ENCODE results near the gene MAGI2.

Gene MAGI2

GRCh38 chr7:78879206-78879605 lies 574.3 kb downstream of the MAGI2 start:
- DNase-seq, result no peak

- no peak for DNase-seq
Measured at GRCh38 chr7:78873117-78873516, 580.4 kb downstream of the MAGI2 start.

GRCh38 chr7:78864339-78864738 lies 589.1 kb downstream of the MAGI2 start:
- no peak for DNase-seq

GRCh38 chr7:78863281-78863680 lies 590.2 kb downstream of the MAGI2 start:
- no peak for DNase-seq

DNA sequence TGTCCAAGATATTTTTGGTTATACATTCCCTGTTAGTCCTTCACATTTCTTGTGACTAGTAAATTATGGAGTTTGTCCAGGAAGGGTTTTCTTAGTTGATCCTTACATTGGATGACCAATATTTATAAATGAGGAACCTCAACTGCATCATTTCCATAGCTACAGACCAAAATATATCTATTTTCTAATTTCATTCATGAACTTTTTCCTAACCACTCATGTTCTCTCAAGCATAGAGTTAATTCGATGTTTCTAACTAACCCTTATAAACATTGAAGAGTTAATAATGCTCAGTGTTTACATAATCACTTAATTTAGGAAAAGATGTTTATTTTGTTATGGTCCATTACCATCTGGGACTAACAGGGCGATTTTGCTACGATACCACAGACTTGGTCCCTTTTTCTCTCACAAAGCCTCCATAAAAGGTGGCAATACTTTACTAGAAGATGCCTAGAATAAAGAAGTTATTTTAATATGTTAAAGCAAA lies 591.0 kb downstream of the MAGI2 start:
- DNase-seq, result no peak

- no peak for DNase-seq
Measured at GRCh38 chr7:78852951-78853350, 600.5 kb downstream of the MAGI2 start.

DNA sequence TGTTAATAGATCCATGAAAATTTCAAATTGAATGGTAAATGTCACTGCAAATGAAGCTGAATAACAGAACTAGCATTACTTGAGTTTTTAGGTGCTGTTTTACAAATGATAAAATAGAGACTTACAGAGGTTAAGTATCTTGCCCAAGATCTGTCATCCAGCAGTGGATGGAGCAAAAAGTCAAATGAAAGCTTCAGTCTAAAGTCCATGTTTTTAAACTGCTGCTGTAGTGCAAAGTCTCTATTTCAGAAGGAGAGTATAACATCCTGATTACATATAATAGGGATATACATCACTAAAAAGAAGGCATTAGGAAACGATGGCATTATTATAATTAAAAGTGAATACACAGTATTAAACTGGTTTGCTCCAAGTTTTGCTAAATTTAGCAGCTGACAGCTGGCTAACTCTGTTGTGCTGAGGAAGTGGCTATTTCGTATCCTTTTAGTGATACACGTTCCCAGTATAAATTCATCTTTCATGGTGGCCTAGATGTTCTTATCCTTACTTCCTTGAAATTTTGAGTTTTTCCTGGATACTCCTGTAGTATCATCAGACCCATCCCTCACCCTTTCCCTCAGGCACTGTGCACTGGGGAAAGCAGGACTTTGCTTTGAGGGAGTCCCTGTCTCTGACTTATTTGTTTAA lies 603.2 kb downstream of the MAGI2 start:
- DNase-seq, result no peak

DNA sequence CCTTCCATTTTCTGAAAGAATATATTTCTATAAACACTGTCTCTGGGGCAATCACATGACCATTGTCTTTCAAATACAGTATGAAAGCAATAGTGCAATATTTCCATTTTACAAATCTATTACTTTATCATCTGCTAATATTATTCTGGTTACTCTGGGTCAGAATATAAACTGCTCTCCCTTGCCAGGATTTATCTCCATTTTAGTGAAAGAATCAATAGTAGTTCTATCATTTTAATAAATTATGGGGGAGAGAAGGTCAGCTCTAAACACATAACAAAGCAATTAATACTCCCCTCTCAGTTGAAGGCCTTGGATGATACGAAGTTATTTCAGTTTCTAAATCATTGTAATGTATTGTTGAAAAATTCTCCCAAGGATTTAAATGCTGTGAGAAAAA lies 608.3 kb downstream of the MAGI2 start:
- no peak for DNase-seq

DNA sequence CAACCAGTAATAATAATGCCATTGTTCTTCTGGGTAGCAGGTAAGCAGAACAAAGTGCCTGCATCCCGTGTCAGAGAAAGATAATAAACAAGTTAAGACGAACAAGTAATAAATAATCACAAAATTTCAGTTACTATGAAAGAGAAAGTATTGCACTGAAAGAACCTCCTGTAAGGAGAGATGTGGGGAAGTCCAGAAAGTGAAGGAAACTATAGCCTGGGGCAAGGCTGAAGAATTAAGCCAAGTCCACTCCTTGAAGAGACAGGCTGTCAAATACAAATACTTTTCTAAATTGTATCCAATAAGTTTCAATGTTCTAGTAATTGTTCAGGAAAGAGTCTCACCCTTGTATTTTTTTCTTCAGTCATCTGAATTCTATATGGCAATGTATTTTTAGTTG lies 611.4 kb downstream of the MAGI2 start:
- no peak for DNase-seq

DNA sequence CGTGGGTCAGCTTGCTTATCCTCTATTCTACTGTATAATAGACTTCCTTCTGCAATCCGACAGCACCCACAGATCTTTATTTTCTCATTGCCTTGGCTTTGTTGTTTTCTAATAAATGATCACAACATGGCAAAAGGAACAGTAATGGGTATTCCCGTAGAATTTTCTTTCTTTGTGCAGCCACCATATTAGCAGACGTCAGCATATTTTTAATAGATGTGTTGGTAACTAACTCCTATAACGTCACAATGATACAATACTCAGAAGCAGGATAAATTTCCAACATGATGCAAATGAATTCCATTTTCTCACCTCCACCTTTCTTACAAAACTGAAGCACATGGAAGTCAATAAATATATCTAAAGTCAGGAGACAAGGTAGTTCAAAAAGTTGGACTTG lies 617.6 kb downstream of the MAGI2 start:
- DNase-seq, result no peak

DNA sequence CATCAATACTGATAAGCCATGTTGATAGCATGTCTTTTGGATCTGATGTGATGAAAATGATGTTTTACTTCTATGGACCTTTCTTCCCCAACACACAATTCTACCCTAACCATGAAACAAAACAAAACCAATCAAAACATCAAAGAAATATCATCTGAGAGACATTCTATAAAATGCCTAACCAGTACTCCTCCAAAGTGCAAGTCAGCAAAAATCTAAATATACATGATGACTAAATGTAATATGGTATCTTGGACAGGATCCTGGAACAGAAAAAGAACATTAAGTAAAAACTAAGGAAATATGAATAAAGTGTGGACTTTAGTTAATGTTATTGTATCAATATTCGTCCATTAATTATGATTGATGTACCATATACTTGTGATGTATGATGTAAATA lies 625.1 kb downstream of the MAGI2 start:
- DNase-seq, result no peak

- no peak for DNase-seq
Measured at GRCh38 chr7:78803501-78804127, 649.9 kb downstream of the MAGI2 start.

GRCh38 chr7:78794101-78794500 lies 659.4 kb downstream of the MAGI2 start:
- no peak for DNase-seq

- no peak for DNase-seq
Measured at GRCh38 chr7:78792624-78793023, 660.8 kb downstream of the MAGI2 start.

DNA sequence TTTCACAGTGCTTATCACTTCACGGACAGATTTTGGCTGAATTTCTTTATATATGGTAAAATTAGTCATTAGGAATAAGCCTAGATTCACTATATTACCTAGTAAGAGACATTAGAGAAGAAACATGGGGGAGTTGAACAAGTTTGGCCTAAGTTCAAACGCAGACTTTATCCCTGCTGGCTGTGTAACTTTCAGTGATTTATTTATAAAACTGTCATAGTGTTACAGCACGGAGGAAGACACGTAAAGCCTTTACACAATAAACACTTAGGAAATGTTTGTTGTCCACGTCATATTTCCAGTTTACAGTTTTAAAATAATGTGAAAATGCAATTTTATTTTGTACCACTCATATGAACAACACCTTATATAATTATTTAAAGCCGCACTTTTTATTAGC lies 661.5 kb downstream of the MAGI2 start:
- DNase-seq, result no peak

GRCh38 chr7:78788464-78788863 lies 665.0 kb downstream of the MAGI2 start:
- no peak for DNase-seq

DNA sequence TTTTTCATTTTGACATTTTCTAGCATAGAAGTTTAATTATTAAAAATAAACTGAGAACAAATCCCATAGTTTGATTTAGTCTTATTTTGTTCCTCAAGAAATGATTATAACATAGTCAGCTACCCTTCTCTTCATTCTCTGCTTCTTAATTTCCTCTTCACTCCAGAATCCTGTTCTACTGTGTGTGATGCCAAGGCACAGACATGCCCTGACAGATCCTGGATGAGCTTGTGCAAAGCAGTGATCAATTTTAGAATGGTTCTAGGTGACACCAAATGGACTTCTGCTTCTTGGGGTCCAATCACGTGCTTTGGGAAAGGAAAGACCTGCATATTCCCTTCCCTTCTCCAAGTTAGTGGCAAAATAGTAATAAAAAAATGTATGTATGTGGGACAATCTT lies 665.6 kb downstream of the MAGI2 start:
- DNase-seq, result no peak

GRCh38 chr7:78786055-78786454 lies 667.4 kb downstream of the MAGI2 start:
- DNase-seq, result no peak

DNA sequence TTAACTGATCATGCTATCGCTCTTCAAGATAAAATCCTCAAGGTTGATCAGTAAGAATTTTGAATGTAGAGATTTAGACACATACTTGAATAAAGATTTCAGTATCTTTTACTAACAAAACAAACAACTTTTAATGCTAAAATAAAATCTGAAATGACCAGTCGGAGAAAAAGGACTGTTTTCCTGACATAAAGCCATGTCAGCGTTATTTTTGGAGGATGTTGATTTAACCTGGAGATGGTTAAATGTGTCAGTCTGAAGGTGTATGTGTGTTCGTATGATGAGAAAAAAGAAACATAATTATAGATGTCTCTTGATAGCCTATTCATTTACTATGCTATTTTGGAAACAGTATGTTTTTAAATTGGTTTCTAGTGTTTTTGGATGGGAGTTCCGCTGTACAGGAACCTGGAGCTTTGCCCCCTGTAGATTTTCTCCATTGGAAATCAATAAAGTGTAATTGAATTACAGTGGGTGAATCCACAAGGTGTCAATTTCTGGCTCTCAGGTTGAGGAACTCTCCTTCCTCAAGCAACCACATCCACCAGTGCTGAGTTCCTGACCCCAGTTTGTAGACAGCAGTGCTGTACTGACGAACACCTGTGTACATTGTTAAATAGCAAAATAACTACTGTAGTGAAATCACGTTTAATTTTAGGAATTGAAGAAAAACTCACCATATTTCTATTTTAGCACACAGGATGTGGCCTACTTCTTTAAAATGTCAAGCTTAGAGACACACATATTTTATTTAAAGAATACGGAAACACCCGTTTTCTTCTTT lies 670.1 kb downstream of the MAGI2 start:
- no peak for DNase-seq

GRCh38 chr7:78780560-78780959 lies 672.9 kb downstream of the MAGI2 start:
- DNase-seq, result no peak

GRCh38 chr7:78779788-78780187 lies 673.7 kb downstream of the MAGI2 start:
- DNase-seq, result no peak

DNA sequence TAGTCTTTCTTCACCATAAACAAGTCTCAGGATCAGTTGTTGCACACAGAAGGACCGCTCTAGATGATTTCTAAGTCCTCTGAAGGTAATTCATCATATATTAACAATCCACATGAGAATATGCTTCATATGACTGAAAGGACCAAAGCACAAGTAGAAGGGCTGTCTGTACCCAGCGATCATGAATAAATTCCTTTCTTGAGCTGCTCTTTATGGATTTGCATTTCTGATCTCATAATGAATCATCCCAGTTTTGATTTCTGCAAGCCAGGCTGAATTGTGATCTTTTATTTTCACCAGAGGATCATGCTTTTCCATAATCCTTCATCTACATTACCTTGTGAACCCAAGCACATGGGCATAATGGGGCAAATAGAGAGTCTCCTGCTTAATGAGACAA lies 675.6 kb downstream of the MAGI2 start:
- DNase-seq, result no peak

GRCh38 chr7:78770422-78771410 lies 682.8 kb downstream of the MAGI2 start:
- DNase-seq, result peak; percentile 31

Data from left hindlimb (tissue), 1 donor.